Measurements from ENCODE around the gene TANC1.
A peak's percentile ranks its signal among the peaks of the same experiment; 100 is the strongest.

Gene TANC1

GRCh38 chr2:159118115-159118858 is 149.8 kb downstream of the TANC1 start:
- DNase-seq (ENCODE audit: low spot score), result peak; percentile 80

- peak; percentile 29 for DNase-seq (ENCODE audit: low spot score)
Observed at GRCh38 chr2:159118859-159119500, 150.5 kb downstream of the TANC1 start.

GRCh38 chr2:159119652-159120257 is 151.3 kb downstream of the TANC1 start:
- DNase-seq (ENCODE audit: low spot score), result peak; percentile 23

- DNase-seq (ENCODE audit: low spot score), result no peak
Observed at GRCh38 chr2:159123786-159124185, 155.3 kb downstream of the TANC1 start.

GRCh38 chr2:159124441-159124911 is 156.0 kb downstream of the TANC1 start:
- DNase-seq (ENCODE audit: low spot score), result peak; percentile 78

- peak; percentile 31 for DNase-seq (ENCODE audit: low spot score)
Observed at GRCh38 chr2:159124931-159125467, 156.6 kb downstream of the TANC1 start.

GRCh38 chr2:159125858-159126257 is 157.4 kb downstream of the TANC1 start:
- DNase-seq (ENCODE audit: low spot score), result no peak

- no peak for DNase-seq (ENCODE audit: low spot score)
Observed at GRCh38 chr2:159126432-159127022, 158.1 kb downstream of the TANC1 start.

GRCh38 chr2:159128191-159128590 is 159.8 kb downstream of the TANC1 start:
- DNase-seq (ENCODE audit: low spot score), result no peak

- no peak for DNase-seq (ENCODE audit: low spot score)
Observed at GRCh38 chr2:159129269-159129668, 160.8 kb downstream of the TANC1 start.

GRCh38 chr2:159129824-159130223 is 161.4 kb downstream of the TANC1 start:
- DNase-seq (ENCODE audit: low spot score), result no peak

GRCh38 chr2:159130302-159130701 is 161.9 kb downstream of the TANC1 start:
- no peak for DNase-seq (ENCODE audit: low spot score)

GRCh38 chr2:159131267-159131913 is 162.9 kb downstream of the TANC1 start:
- no peak for DNase-seq (ENCODE audit: low spot score)

GRCh38 chr2:159131914-159132281 is 163.5 kb downstream of the TANC1 start:
- DNase-seq (ENCODE audit: low spot score), result peak; percentile 83

GRCh38 chr2:159133797-159134196 is 165.4 kb downstream of the TANC1 start:
- DNase-seq (ENCODE audit: low spot score), result no peak

GRCh38 chr2:159134979-159135378 is 166.5 kb downstream of the TANC1 start:
- DNase-seq (ENCODE audit: low spot score), result no peak

- no peak for DNase-seq (ENCODE audit: low spot score)
Observed at GRCh38 chr2:159136391-159136790, 168.0 kb downstream of the TANC1 start.

GRCh38 chr2:159137511-159138241 is 169.2 kb downstream of the TANC1 start:
- DNase-seq (ENCODE audit: low spot score), result no peak

GRCh38 chr2:159138642-159139182 is 170.3 kb downstream of the TANC1 start:
- no peak for DNase-seq (ENCODE audit: low spot score)

- DNase-seq (ENCODE audit: low spot score), result no peak
Observed at GRCh38 chr2:159139216-159139933, 170.9 kb downstream of the TANC1 start.

All from kidney tubule cell (primary cell).